ENCODE data around the gene FUCA1. TPM values are rescaled to one million over a fixed set of nuclear protein-coding genes. Genes with fewer than 3 reads are reported as not detected.
A peak's percentile ranks its signal among the peaks of the same experiment; 100 is the strongest.

Gene FUCA1
- total and polyA plus RNA-seq, 2 of the 4 experiments (the other 2 are of a cell fraction): 2.9 to 3.5 TPM

GRCh38 chr1:23824711-23825075, 43.4 kb downstream of the FUCA1 start:
- H2AFZ ChIP-seq (replicated peaks; ENCODE audit: low read length, poor library complexity): peak overlapping the region; percentile 96
- ATAC-seq (ENCODE audit: low read depth): no peak; the same call in 1 of the 2 replicates
- ChIA-PET CTCF (no interaction called here), POLR2A (ENCODE audit: unreplicated experiment) (interaction anchor here (0.5 to 0.6 kb wide), 2 partner anchors 22 to 35 kb away, joined by 3 read pairs; no protein-coding TSS in a partner anchor)
- peak overlapping the region; percentile 90 for H3K18ac ChIP-seq (ENCODE audit: low read depth, low read length)
- WGBS, 2 experiments (ENCODE audit: extremely low coverage in 2 of 2, insufficient read length in 1 of 2): no CpG with 5 or more reads among the region's 8 CpGs
- peak overlapping the region; percentile 68 for H4K91ac ChIP-seq (ENCODE audit: insufficient read depth, low read depth, low read length)
- peaks cover 4% of the 10 kb centered on the region for H3K9me1 ChIP-seq (ENCODE audit: insufficient read depth, low read length)
- H3K4me2 ChIP-seq (ENCODE audit: low read depth, low read length): peak overlapping the region; percentile 89
- H3K27me3 ChIP-seq (ENCODE audit: control insufficient read depth, insufficient read depth, low read length): no peaks in the 10 kb centered on the region
- peak overlapping the region; percentile 99 for H4K5ac ChIP-seq (ENCODE audit: low read depth, low read length)
- H2BK20ac ChIP-seq (ENCODE audit: low read depth, low read length): no peak overlapping the region
- no peak for TF ChIP-seq CEBPB (IDR thresholded peaks at IDR 0.05; ENCODE audit: low read depth, low read length)
- TF ChIP-seq CHD1 (IDR thresholded peaks at IDR 0.05; ENCODE audit: low read depth, low read length): no peak
- no peak for TF ChIP-seq MXI1 (IDR thresholded peaks at IDR 0.05; ENCODE audit: borderline replicate concordance, low read depth, low read length)
- TF ChIP-seq SMC3 (IDR thresholded peaks at IDR 0.05; ENCODE audit: low read depth, low read length): no peak
- TF ChIP-seq POLR2A (IDR thresholded peaks at IDR 0.05; ENCODE audit: low read depth, low read length): no peak
- no peak for TF ChIP-seq USF2 (IDR thresholded peaks at IDR 0.05; ENCODE audit: low read depth, low read length)
- TF ChIP-seq ELK1 (IDR thresholded peaks at IDR 0.05; ENCODE audit: borderline replicate concordance, low read depth, low read length): no peak
- TF ChIP-seq NFE2L2 (IDR thresholded peaks at IDR 0.05; ENCODE audit: low read depth, low read length): no peak
- no peak for TF ChIP-seq BHLHE40 (IDR thresholded peaks at IDR 0.05; ENCODE audit: low read depth, low read length)
- no peak for TF ChIP-seq RAD21 (IDR thresholded peaks at IDR 0.05; ENCODE audit: low read length)
- TF ChIP-seq FOS (IDR thresholded peaks at IDR 0.05; ENCODE audit: low read depth, low read length): no peak
- TF ChIP-seq RFX5 (IDR thresholded peaks at IDR 0.05; ENCODE audit: low read depth, low read length): no peak
- TF ChIP-seq MAZ (IDR thresholded peaks at IDR 0.05; ENCODE audit: borderline replicate concordance, low read depth, low read length): no peak
- TF ChIP-seq MAFK (IDR thresholded peaks at IDR 0.05; ENCODE audit: low read depth, low read length): no peak
- H2AK9ac ChIP-seq (replicated peaks; ENCODE audit: low read depth, low read length, poor library complexity): peak overlapping the region; percentile 97
- no peaks in the 10 kb centered on the region for H4K20me1 ChIP-seq (ENCODE audit: insufficient read depth, low read length)
- peaks cover 3% of the 10 kb centered on the region for H3K4me1 ChIP-seq (ENCODE audit: control insufficient read depth, insufficient read depth, low read length)
- peak overlapping the region; percentile 96 to 100 for H4K8ac ChIP-seq (ENCODE audit: low read depth in 2 of 2, low read length in 2 of 2)
- H2BK15ac ChIP-seq (ENCODE audit: low read depth, low read length): peak overlapping the region; percentile 45; the same call in 1 of the 3 replicates
- H3K9me3 ChIP-seq (ENCODE audit: control insufficient read depth, insufficient read depth, low read length): no peaks in the 10 kb centered on the region
- peak overlapping the region; percentile 6; the same call in 1 of the 2 replicates for H3K23ac ChIP-seq (ENCODE audit: low read depth, low read length)
- H3K14ac ChIP-seq (replicated peaks; ENCODE audit: low read depth, low read length): peak overlapping the region; percentile 98
- H3K9ac ChIP-seq (ENCODE audit: low read depth, low read length): peak overlapping the region; percentile 99
- dilution Hi-C loops (cut with HindIII; ENCODE audit: low sequenced_read_pairs, unreplicated experiment) (no loop called here), intact Hi-C loops (cut with micrococcal nuclease) (no loop called here), in situ Hi-C loops (cut with MboI; ENCODE audit: low sequenced_read_pairs) (no loop called here)
- H3K36me3 ChIP-seq (ENCODE audit: control insufficient read depth, insufficient read depth, low read length): no peaks in the 10 kb centered on the region
- peak overlapping the region; percentile 57 for H3K4ac ChIP-seq (ENCODE audit: low read depth, low read length)
- peak overlapping the region; percentile 99 for H3K27ac ChIP-seq (ENCODE audit: insufficient read depth, low read length)
- H2BK120ac ChIP-seq (ENCODE audit: low read depth, low read length): peak overlapping the region; percentile 36
- peaks cover 14 to 17% of the 10 kb centered on the region in 2 experiments for H3K79me1 ChIP-seq (ENCODE audit: low read depth in 1 of 2, low read length in 2 of 2)
- H2AK5ac ChIP-seq (ENCODE audit: low read depth, low read length): peak overlapping the region; percentile 31
- DNase-seq: no peak
- peak overlapping the region; percentile 99 for H3K4me3 ChIP-seq (ENCODE audit: insufficient read depth, low read depth, low read length)
- H3K56ac ChIP-seq (ENCODE audit: extremely low read depth, insufficient read depth, low read length): peak overlapping the region; percentile 80
- peak overlapping the region; percentile 91 for H2BK5ac ChIP-seq (ENCODE audit: low read depth, low read length, poor library complexity, severe bottlenecking)
- no TSS peak for BruUV-seq (replicated peaks)
